Activated naive CD8-positive, alpha-beta T cell (primary cell): ENCODE measurements around the gene PEX3.
A peak's percentile ranks its signal among the peaks of the same experiment; 100 is the strongest.

ENCODE experiments used
- H3K27ac Mint-ChIP-seq: one replicate; pipeline ENCODE4 v1.8.0; 2021; ENCODE audit warnings: mixed read lengths
- H3K27me3 Mint-ChIP-seq: one replicate; pipeline ENCODE4 v1.8.0; 2021; ENCODE audit warnings: mixed read lengths
- H3K36me3 Mint-ChIP-seq: one replicate; pipeline ENCODE4 v1.8.0; 2021; ENCODE audit warnings: mixed read lengths
- H3K4me1 Mint-ChIP-seq: one replicate; pipeline ENCODE4 v1.8.0; 2021; ENCODE audit warnings: low read depth, mixed read lengths
- H3K4me3 Mint-ChIP-seq: one replicate; pipeline ENCODE4 v1.8.0; 2021; ENCODE audit warnings: mild to moderate bottlenecking, mixed read lengths
- H3K9me3 Mint-ChIP-seq: one replicate; pipeline ENCODE4 v1.8.0; 2021; ENCODE audit warnings: low read depth, mixed read lengths

The PEX3 gene

GRCh38 chr6:143531720-143532499, 81.3 kb downstream of the PEX3 start:
- no peak overlapping the region for H3K27ac Mint-ChIP-seq
- H3K9me3 Mint-ChIP-seq: no peaks in the 10 kb centered on the region
- no peak overlapping the region for H3K4me3 Mint-ChIP-seq
- H3K36me3 Mint-ChIP-seq: no peaks in the 10 kb centered on the region
- peaks cover 2% of the 10 kb centered on the region for H3K27me3 Mint-ChIP-seq
- peaks cover 18% of the 10 kb centered on the region for H3K4me1 Mint-ChIP-seq

DNA sequence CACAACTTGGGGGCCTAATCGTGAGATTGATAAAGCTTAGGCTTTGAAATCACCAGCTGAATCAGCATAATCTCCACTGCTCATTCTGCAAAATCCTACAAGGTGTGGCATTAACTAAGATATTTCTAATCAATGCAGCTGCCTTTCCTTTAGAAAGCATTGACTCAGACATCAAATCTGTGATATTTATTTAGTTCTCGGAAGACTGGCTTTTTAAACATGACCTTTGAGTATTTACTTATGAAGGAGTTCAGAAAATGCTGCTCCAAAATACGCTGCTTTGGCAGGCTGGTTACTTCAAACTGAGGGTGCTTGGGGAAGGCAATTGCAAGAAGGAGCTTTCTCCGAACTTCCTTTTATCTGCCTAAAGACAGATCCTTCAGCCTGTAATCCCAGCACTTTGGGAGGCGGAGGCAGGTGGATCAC, 84.6 kb downstream of the PEX3 start:
- H3K4me3 Mint-ChIP-seq: peak overlapping the region; percentile 86
- no peaks in the 10 kb centered on the region for H3K36me3 Mint-ChIP-seq
- H3K27me3 Mint-ChIP-seq: peaks cover 2% of the 10 kb centered on the region
- H3K4me1 Mint-ChIP-seq: peaks cover 13% of the 10 kb centered on the region
- H3K27ac Mint-ChIP-seq: no peak overlapping the region
- H3K9me3 Mint-ChIP-seq: no peaks in the 10 kb centered on the region

DNA sequence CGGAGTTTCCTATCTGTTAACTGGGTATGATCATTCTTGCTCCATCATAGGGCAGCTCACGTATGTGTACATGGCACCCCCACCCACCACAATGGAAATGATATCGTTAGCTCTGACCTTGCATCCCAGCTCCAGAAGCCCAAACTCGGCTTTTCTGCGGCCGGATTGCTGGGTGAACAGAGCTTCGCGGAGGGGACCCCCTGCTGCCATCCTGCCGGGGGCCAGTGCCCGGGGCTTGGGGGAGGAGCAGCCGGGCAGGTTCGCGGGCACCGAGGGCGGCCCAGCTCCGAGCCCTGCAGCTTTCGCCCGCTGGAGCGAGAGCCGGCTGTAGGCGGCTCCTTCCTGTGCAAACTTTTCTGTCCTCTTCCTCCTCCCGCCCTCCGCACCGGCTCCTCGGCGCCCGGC, 85.9 kb downstream of the PEX3 start:
- peaks cover 2% of the 10 kb centered on the region for H3K27me3 Mint-ChIP-seq
- peak overlapping the region; percentile 41 for H3K27ac Mint-ChIP-seq
- H3K4me1 Mint-ChIP-seq: peaks cover 17% of the 10 kb centered on the region
- H3K4me3 Mint-ChIP-seq: peak overlapping the region; percentile 86
- no peaks in the 10 kb centered on the region for H3K9me3 Mint-ChIP-seq
- H3K36me3 Mint-ChIP-seq: no peaks in the 10 kb centered on the region

- H3K27me3 Mint-ChIP-seq: peaks cover 2% of the 10 kb centered on the region
- peak overlapping the region; percentile 80 for H3K4me3 Mint-ChIP-seq
- H3K9me3 Mint-ChIP-seq: no peaks in the 10 kb centered on the region
- H3K36me3 Mint-ChIP-seq: no peaks in the 10 kb centered on the region
- peaks cover 17% of the 10 kb centered on the region for H3K4me1 Mint-ChIP-seq
- H3K27ac Mint-ChIP-seq: peak overlapping the region; percentile 10
These were observed 86.5 kb downstream of the PEX3 start for GRCh38 chr6:143536866-143537691.

DNA sequence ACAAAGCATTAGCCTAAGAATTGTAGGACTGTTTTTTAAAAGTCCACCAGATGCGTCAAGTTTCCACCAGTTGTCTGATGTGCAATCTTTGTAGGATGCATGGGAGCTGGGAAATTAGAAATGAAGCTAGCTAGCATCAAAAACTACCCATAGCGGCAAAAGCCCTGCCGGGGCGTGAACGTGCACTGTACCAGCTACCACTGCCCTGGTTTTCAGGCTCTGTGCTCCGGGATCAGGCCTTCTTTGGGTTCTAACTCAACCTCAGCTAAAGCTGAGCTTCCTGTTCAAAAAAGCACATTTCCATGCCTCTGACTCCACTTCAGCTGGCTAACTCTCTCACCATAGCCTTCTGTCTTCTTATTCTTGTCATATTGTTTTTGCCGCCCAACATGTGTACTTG, 87.8 kb downstream of the PEX3 start:
- H3K27ac Mint-ChIP-seq: no peak overlapping the region
- no peaks in the 10 kb centered on the region for H3K9me3 Mint-ChIP-seq
- peaks cover 18% of the 10 kb centered on the region for H3K4me1 Mint-ChIP-seq
- H3K4me3 Mint-ChIP-seq: peak overlapping the region; percentile 80
- no peaks in the 10 kb centered on the region for H3K36me3 Mint-ChIP-seq
- peaks cover 2% of the 10 kb centered on the region for H3K27me3 Mint-ChIP-seq

DNA sequence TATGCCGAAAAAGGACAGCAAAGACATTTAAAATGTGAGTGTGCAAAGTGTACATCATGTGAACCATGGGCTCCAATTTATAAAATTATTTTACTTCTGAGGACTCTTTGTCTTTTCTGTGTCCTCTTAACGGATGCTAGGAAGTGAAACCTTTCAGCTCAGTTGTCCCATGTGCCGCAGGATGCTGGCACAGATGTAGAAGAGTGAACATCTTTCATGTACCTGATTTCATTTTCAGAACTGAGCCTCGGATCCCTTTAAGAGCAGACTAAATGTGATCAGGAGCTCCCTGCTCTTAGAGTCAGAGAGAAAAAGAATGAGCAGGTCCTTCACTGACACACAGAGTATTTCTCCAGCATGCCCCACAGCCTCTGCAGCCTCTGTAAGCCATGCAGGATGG, 88.5 kb downstream of the PEX3 start:
- Mint-ChIP-seq H3K36me3 (no peaks in the 10 kb centered on the region), H3K27ac (peak overlapping the region; percentile 16), H3K4me1 (peaks cover 22% of the 10 kb centered on the region), H3K9me3 (no peaks in the 10 kb centered on the region), H3K27me3 (peaks cover 2% of the 10 kb centered on the region), H3K4me3 (peak overlapping the region; percentile 80)

DNA sequence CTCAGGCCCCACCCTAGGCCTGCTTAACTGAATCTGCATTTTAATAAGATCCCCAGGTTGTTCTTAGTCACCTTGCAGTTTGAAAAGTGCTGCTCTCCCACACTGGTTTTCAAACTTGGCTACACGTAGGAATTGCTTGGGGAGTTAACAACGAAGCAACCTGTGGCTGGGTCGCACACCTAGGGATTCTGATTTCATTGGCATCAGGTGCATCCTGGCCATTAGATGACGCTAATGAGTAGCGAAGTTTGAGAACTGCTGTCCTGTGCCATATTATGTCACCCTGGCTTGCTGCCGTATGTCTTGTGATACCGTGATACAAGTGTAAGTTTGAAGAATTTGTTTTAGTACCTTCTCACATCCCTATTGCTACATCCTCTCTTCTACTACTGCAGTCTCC, 89.1 kb downstream of the PEX3 start:
- no peaks in the 10 kb centered on the region for H3K9me3 Mint-ChIP-seq
- H3K27ac Mint-ChIP-seq: no peak overlapping the region
- peaks cover 26% of the 10 kb centered on the region for H3K4me1 Mint-ChIP-seq
- H3K27me3 Mint-ChIP-seq: peaks cover 2% of the 10 kb centered on the region
- H3K36me3 Mint-ChIP-seq: no peaks in the 10 kb centered on the region
- no peak overlapping the region for H3K4me3 Mint-ChIP-seq

DNA sequence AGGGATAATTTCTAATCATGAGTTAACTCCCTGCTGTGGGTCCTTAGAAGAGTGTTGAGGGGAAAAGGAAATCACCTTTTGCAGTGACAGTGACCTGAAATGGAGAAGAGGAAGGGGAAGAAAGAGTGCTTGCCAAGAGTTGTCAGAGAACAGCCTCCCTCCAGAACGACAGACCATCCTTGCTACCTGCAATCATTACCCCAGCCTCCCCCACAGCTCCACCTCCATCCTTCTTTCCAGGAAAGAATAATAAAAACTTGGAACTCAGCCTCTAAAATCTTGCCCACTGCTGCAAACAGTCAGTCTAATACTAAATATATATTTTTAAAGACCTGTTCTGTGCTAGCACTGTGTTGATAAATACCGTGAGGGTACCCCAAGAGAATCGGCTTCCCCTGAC, 89.6 kb downstream of the PEX3 start:
- Mint-ChIP-seq H3K9me3 (no peaks in the 10 kb centered on the region), H3K27me3 (peaks cover 2% of the 10 kb centered on the region), H3K36me3 (no peaks in the 10 kb centered on the region), H3K4me3 (no peak overlapping the region), H3K27ac (no peak overlapping the region), H3K4me1 (peaks cover 28% of the 10 kb centered on the region)
